GM21367 (cell line): Measurements from ENCODE around the gene PKD2L2.
"Not testable (repeated sequence)": the region's sequence is repeated elsewhere in the genome, so short reads cannot be mapped to it uniquely, and the experiment has no call there.

Experiments
- ATAC-seq: cut with Tn5 transposase; IDR thresholded peaks from one replicate; pipeline ENCODE4 v1.9.1; 2021; ENCODE audit not compliant: unreplicated experiment

Gene PKD2L2

DNA sequence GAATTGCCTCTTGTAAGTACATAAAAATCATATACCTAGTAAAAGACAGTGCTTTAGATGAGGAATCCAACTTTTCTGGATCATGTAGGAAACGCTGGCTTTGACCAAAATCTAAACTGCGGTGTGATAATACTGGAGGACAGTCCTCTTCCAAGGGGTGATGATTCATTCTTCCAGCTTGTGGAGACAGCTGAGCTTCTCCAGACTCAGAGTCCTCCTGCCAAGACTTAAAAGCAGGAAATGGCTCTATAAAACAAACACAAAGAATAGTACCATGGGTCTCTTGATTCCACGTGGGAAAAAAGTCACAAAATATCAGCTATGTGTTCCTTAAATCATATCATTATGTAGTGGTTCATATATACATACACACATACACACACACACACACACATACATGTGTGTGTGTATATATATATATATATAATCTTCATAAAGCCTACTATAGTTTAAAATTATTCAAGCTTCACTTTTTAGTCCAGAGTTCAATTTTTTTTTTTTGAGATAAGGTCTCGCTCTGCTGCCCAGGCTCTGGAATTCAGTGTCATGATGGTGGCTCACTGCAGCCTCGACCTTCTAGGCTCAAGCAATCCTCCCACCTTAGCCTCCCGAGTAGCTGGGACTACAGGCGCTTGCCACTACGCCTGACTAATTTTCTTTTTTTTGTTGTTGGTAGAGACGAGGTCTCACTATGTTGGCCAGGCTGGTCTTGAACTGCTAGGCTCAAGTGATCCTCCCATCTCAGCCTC is 65.0 kb downstream of the PKD2L2 start:
- ATAC-seq: no peak

DNA sequence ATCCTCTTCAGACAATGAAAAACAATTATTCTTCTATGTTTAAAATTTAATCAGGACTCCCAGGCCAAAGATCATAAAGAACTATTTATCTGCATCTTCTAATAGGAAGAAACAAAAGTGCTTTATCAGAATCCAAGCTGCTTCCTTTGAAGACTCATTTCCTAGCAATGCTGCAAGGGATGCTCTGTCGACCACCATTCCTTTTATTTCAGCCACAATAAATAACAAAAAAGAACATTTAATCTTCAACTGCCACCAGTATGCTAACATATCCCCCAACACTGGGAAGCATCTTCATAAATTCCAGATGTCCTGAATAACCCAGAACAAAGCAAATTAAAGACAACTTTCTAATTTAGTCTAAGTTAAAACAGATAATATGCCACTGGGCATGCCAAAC is 68.7 kb downstream of the PKD2L2 start:
- no peak for ATAC-seq

DNA sequence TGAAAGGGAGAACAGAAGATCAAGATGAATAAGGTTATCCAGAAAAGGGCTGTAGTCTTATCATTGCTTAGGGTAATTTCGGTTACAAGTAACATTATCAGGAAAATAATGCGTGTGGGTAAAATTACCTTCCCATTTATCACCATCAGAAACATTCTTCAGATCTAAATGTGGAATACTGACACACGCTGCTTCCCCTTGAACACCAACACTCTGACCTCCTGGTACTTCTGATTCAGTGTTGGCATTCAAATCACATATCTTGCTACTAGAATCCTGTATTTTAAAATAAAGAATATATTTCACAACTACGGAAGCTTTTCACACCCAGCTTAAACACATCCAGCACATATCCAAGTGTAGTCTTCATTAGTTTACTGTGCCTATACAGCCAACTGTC is 70.2 kb downstream of the PKD2L2 start:
- no peak for ATAC-seq

DNA sequence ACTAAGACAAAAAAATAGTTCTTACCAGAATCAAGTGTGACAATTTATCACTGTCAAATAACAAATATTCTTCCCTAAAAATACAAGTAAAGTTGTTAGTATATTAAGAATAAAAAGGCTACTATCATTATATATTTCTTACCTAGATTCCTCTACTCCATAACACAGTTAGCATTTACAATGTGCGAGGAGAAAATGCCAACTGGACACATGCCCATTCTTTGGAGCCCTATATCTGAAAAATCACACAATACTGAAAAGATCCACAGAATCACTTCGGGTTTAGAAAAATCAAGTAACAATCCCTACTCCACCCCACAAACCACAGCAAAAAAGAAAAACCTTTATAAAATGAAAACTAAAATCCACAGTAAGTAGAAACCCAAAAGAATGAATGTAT is 70.9 kb downstream of the PKD2L2 start:
- ATAC-seq: no peak

DNA sequence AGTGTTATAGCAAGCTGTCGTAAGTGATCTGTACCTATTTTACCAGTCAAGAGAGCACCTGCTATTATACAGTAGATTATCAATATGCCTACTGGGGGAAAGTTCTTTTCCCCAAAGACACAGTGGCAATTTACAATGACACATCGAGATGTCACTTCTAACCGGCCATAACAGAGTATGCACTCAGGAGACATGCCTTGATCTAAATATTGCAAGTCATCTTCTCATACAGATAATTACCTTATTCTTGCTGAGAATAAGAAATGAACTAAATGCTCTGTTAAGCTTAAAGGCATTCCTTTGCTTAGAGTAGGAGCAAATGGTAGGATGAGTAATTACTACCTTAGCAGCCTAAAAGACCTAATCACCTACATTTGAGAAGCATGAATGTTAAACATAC is 71.6 kb downstream of the PKD2L2 start:
- ATAC-seq: no peak

DNA sequence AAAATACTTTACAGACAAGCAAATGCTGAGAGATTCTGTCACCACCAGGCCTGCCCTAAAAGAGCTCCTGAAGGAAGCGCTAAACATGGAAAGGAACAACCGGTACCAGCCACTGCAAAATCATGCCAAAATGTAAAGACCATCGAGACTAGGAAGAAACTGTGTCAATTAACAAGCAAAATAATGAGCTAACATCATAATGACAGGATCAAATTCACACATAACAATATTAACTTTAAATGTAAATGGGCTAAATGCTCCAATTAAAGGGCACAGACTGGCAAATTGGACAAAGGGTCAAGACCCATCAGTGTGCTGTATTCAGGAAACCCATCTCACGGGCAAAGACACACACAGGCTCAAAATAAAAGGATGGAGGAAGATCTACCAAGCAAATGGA is 81.1 kb downstream of the PKD2L2 start:
- not testable (repeated sequence) for ATAC-seq

DNA sequence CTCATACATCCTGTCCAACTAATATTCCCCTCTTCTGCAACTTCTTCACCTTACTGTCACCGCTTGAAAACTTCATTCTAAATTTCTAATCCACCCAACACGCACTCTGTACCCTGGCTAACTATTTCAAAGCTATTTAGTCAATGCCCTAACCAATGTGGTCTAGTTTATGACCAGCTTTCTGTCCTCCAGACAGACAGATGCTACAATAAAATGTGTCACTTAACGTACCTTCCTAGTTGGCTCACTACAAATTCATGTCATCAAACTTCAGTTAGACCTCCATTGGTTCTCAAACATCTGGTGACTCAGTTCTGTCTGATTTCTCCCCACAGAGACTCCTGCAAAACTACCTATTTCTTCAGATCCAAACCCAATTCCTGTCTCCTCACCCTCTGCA is 86.0 kb downstream of the PKD2L2 start:
- ATAC-seq: no peak

DNA sequence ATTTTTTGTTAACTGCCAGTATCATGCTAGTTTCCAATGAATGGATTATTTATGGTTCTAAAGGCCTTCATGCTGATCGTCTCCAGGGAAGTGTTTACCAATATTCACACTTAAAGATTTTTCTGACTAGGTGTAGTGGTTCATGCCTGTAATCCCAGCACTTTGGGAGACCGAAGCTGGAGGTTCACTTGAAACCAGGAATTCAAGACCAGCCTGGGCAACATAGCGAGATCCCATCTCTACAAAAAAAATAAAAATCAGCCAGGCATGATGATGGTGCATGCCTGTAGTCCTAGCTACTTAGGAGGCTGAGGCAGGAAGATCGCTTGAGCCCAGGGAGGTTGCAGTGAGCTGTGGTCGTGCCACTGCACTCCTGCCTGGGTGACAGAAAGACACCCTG is 100.2 kb downstream of the PKD2L2 start:
- ATAC-seq: no peak
